ENCODE results near the gene BMP2K.

- TF ChIP-seq CTCF (conservative IDR thresholded peaks at IDR 0.05 in 1 of 2, IDR thresholded peaks at IDR 0.05 in 1 of 2; ENCODE audit: extremely low read depth in 1 of 2, insufficient read depth in 1 of 2, low read depth in 1 of 2, low read length in 2 of 2) (no peak), EZH2 (IDR thresholded peaks at IDR 0.05; ENCODE audit: borderline replicate concordance, low read length) (no peak)
These were observed 3.1 kb downstream of the BMP2K start for GRCh38 chr4:78779280-78779679.
